ENCODE measurements around the gene IFFO2. TPM values are rescaled to one million over a fixed set of nuclear protein-coding genes. Genes with fewer than 3 reads are reported as not detected.

The IFFO2 gene
- total and polyA plus RNA-seq, 10 of the 15 experiments (the other 5 are each of a cell fraction or from before 2014, with no cell fraction given), result 1.2 to 18.4 (median 6.7) TPM

GRCh38 chr1:18989176-18989799, 32.8 kb upstream of the IFFO2 start (continued):
- no peak for TF ChIP-seq EZH2 (IDR thresholded peaks at IDR 0.05; ENCODE audit: borderline replicate concordance, control insufficient read depth, low read depth, low read length)
- TF ChIP-seq NFYB (IDR thresholded peaks at IDR 0.05; ENCODE audit: insufficient read depth, low read depth, low read length), result no peak
- TF ChIP-seq MAX (IDR thresholded peaks at IDR 0.05; ENCODE audit: low read depth, low read length), result no peak
- TF ChIP-seq STAT3 (IDR thresholded peaks at IDR 0.05; ENCODE audit: low read depth, low read length), result no peak
- no peak for TF ChIP-seq RB1 (IDR thresholded peaks at IDR 0.05; ENCODE audit: borderline replicate concordance)
- TF ChIP-seq PRDM15 (CRISPR knock-in tag; IDR thresholded peaks at IDR 0.05), result no peak
- TF ChIP-seq E2F8 (IDR thresholded peaks at IDR 0.05; ENCODE audit: low read depth, partially characterized antibody), result no peak
- no peak for TF ChIP-seq SMAD1 (IDR thresholded peaks at IDR 0.05; ENCODE audit: low read depth, partially characterized antibody)
- TF ChIP-seq NKRF (conservative IDR thresholded peaks at IDR 0.05), result no peak

Measured in GM12878 (cell line).